Measurements from ENCODE around the gene CSTB. TPM values are rescaled to one million over a fixed set of nuclear protein-coding genes. Genes with fewer than 3 reads are reported as not detected.
A peak's percentile ranks its signal among the peaks of the same experiment; 100 is the strongest.

Gene CSTB
- total and polyA plus RNA-seq, 2 of the 8 experiments (the other 6 are each of a cell fraction or from before 2014, with no cell fraction given), result 53.8 to 64.1 TPM

DNA sequence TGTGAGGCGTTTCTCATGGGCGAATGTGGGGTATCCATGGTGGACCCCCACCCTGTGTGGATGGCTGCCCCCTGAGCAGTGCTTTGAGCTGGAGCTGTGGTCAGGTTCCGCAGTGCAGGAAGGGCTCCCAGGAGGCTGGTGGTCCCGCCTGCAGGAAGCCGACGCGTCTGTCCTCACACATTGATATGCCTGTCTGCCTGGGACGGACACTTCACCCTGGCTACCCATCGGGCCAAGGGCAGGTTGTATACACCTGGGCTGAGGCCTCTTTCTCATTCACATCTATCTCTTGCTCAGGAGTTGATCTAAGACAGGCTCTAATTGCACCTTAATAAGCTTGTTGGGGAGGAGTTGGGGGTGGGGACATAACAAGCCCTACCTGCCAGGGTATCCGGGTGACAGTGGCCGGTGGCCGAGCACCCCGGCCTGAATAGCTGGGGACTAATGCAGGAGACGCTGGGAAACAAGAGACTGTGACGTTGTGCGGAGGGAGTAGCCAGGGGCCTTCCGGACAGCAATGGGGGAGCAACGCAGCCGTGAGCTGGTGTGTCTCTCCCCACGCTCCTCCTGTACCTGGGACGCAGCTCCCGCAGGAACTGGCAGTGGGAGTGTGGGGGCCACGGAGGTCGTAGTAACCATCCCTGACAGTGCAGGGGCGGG, 35.5 kb downstream of the CSTB start (continued):
- TF ChIP-seq, protein P1, sequence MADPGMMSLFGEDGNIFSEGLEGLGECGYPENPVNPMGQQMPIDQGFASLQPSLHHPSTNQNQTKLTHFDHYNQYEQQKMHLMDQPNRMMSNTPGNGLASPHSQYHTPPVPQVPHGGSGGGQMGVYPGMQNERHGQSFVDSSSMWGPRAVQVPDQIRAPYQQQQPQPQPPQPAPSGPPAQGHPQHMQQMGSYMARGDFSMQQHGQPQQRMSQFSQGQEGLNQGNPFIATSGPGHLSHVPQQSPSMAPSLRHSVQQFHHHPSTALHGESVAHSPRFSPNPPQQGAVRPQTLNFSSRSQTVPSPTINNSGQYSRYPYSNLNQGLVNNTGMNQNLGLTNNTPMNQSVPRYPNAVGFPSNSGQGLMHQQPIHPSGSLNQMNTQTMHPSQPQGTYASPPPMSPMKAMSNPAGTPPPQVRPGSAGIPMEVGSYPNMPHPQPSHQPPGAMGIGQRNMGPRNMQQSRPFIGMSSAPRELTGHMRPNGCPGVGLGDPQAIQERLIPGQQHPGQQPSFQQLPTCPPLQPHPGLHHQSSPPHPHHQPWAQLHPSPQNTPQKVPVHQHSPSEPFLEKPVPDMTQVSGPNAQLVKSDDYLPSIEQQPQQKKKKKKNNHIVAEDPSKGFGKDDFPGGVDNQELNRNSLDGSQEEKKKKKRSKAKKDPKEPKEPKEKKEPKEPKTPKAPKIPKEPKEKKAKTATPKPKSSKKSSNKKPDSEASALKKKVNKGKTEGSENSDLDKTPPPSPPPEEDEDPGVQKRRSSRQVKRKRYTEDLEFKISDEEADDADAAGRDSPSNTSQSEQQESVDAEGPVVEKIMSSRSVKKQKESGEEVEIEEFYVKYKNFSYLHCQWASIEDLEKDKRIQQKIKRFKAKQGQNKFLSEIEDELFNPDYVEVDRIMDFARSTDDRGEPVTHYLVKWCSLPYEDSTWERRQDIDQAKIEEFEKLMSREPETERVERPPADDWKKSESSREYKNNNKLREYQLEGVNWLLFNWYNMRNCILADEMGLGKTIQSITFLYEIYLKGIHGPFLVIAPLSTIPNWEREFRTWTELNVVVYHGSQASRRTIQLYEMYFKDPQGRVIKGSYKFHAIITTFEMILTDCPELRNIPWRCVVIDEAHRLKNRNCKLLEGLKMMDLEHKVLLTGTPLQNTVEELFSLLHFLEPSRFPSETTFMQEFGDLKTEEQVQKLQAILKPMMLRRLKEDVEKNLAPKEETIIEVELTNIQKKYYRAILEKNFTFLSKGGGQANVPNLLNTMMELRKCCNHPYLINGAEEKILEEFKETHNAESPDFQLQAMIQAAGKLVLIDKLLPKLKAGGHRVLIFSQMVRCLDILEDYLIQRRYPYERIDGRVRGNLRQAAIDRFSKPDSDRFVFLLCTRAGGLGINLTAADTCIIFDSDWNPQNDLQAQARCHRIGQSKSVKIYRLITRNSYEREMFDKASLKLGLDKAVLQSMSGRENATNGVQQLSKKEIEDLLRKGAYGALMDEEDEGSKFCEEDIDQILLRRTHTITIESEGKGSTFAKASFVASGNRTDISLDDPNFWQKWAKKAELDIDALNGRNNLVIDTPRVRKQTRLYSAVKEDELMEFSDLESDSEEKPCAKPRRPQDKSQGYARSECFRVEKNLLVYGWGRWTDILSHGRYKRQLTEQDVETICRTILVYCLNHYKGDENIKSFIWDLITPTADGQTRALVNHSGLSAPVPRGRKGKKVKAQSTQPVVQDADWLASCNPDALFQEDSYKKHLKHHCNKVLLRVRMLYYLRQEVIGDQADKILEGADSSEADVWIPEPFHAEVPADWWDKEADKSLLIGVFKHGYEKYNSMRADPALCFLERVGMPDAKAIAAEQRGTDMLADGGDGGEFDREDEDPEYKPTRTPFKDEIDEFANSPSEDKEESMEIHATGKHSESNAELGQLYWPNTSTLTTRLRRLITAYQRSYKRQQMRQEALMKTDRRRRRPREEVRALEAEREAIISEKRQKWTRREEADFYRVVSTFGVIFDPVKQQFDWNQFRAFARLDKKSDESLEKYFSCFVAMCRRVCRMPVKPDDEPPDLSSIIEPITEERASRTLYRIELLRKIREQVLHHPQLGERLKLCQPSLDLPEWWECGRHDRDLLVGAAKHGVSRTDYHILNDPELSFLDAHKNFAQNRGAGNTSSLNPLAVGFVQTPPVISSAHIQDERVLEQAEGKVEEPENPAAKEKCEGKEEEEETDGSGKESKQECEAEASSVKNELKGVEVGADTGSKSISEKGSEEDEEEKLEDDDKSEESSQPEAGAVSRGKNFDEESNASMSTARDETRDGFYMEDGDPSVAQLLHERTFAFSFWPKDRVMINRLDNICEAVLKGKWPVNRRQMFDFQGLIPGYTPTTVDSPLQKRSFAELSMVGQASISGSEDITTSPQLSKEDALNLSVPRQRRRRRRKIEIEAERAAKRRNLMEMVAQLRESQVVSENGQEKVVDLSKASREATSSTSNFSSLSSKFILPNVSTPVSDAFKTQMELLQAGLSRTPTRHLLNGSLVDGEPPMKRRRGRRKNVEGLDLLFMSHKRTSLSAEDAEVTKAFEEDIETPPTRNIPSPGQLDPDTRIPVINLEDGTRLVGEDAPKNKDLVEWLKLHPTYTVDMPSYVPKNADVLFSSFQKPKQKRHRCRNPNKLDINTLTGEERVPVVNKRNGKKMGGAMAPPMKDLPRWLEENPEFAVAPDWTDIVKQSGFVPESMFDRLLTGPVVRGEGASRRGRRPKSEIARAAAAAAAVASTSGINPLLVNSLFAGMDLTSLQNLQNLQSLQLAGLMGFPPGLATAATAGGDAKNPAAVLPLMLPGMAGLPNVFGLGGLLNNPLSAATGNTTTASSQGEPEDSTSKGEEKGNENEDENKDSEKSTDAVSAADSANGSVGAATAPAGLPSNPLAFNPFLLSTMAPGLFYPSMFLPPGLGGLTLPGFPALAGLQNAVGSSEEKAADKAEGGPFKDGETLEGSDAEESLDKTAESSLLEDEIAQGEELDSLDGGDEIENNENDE (IDR thresholded peaks at IDR 0.05; ENCODE audit: insufficient replicate concordance, low read length), result no peak
- TF ChIP-seq CREB1 (IDR thresholded peaks at IDR 0.05), result 0 out of 2 replicates have a peak, but pooled peaks have one; percentile 32
- TF ChIP-seq, protein P2, sequence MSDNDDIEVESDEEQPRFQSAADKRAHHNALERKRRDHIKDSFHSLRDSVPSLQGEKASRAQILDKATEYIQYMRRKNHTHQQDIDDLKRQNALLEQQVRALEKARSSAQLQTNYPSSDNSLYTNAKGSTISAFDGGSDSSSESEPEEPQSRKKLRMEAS (IDR thresholded peaks at IDR 0.05), result no peak
- peak in 1 of 2 experiments; percentile 81; a peak in 2 of 4 replicates for TF ChIP-seq HDAC2 (IDR thresholded peaks at IDR 0.05; ENCODE audit: borderline replicate concordance in 1 of 2, low read depth in 2 of 2, low read length in 2 of 2)
- no peak for TF ChIP-seq TAF1 (IDR thresholded peaks at IDR 0.05; ENCODE audit: low read depth, low read length)
- TF ChIP-seq, protein P3, sequence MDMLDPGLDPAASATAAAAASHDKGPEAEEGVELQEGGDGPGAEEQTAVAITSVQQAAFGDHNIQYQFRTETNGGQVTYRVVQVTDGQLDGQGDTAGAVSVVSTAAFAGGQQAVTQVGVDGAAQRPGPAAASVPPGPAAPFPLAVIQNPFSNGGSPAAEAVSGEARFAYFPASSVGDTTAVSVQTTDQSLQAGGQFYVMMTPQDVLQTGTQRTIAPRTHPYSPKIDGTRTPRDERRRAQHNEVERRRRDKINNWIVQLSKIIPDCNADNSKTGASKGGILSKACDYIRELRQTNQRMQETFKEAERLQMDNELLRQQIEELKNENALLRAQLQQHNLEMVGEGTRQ (IDR thresholded peaks at IDR 0.05; ENCODE audit: low read length), result no peak
- peak; percentile 76 for TF ChIP-seq BACH1 (IDR thresholded peaks at IDR 0.05; ENCODE audit: low read length)
